ENCODE data around the gene MRTFB.

- TF ChIP-seq, protein P1, sequence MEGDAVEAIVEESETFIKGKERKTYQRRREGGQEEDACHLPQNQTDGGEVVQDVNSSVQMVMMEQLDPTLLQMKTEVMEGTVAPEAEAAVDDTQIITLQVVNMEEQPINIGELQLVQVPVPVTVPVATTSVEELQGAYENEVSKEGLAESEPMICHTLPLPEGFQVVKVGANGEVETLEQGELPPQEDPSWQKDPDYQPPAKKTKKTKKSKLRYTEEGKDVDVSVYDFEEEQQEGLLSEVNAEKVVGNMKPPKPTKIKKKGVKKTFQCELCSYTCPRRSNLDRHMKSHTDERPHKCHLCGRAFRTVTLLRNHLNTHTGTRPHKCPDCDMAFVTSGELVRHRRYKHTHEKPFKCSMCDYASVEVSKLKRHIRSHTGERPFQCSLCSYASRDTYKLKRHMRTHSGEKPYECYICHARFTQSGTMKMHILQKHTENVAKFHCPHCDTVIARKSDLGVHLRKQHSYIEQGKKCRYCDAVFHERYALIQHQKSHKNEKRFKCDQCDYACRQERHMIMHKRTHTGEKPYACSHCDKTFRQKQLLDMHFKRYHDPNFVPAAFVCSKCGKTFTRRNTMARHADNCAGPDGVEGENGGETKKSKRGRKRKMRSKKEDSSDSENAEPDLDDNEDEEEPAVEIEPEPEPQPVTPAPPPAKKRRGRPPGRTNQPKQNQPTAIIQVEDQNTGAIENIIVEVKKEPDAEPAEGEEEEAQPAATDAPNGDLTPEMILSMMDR (IDR thresholded peaks at IDR 0.05) = no peak
- TF ChIP-seq POLR2AphosphoS5 (IDR thresholded peaks at IDR 0.05; ENCODE audit: low read depth, low read length) = no peak
These were observed 79.7 kb downstream of the MRTFB start for GRCh38 chr16:14150796-14151195.
